ENCODE results near the gene PIGS.

Gene PIGS

DNA sequence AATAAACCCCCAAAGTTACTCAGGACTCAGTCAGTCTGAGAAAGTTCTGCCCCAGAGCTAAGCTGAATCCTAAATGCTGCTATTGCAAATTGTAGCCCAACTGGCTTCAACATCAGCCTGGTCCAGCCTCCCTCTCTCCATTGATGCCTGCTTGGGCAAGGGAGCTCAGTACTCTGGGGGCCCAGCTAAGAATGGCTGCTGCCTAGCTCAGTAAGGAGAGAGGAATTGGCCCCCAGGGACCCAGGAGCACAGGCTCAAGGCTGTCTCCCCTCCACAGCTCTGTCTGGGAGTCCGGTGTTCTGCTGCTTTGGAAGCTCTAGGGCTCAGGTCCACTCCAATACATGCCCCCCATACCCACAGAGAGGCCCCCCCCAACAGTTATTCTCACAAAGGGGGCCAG, 20.5 kb downstream of the PIGS start:
- H3K4me3 ChIP-seq (ENCODE audit: low read depth, low read length): no peak overlapping the region
- no peak for TF ChIP-seq CTCF (IDR thresholded peaks at IDR 0.05; ENCODE audit: control insufficient read depth, extremely low read depth, insufficient read depth)
- DNase-seq (ENCODE audit: low read depth): no peak

GRCh38 chr17:28549236-28550132, 21.8 kb downstream of the PIGS start:
- DNase-seq (ENCODE audit: low read depth): no peak
- H3K4me3 ChIP-seq (ENCODE audit: low read depth, low read length): no peak overlapping the region
- no peak for TF ChIP-seq CTCF (IDR thresholded peaks at IDR 0.05; ENCODE audit: control insufficient read depth, extremely low read depth, insufficient read depth)

- no peak overlapping the region for H3K4me3 ChIP-seq (ENCODE audit: low read depth, low read length)
- TF ChIP-seq CTCF (IDR thresholded peaks at IDR 0.05; ENCODE audit: control insufficient read depth, extremely low read depth, insufficient read depth): no peak
- no peak for DNase-seq (ENCODE audit: low read depth)
Measured at GRCh38 chr17:28548417-28549130, 22.8 kb downstream of the PIGS start.

- DNase-seq (ENCODE audit: low read depth): no peak
- no peak overlapping the region for H3K4me3 ChIP-seq (ENCODE audit: low read depth, low read length)
- peak; percentile 90 for TF ChIP-seq CTCF (IDR thresholded peaks at IDR 0.05; ENCODE audit: control insufficient read depth, extremely low read depth, insufficient read depth)
Measured at GRCh38 chr17:28547623-28548416, 23.5 kb downstream of the PIGS start.

- no peak overlapping the region for H3K4me3 ChIP-seq (ENCODE audit: low read depth, low read length)
- TF ChIP-seq CTCF (IDR thresholded peaks at IDR 0.05; ENCODE audit: control insufficient read depth, extremely low read depth, insufficient read depth): no peak
- no peak for DNase-seq (ENCODE audit: low read depth)
Measured at GRCh38 chr17:28547096-28547622, 24.2 kb downstream of the PIGS start.

GRCh38 chr17:28545787-28546415, 25.4 kb downstream of the PIGS start:
- TF ChIP-seq CTCF (IDR thresholded peaks at IDR 0.05; ENCODE audit: control insufficient read depth, extremely low read depth, insufficient read depth): no peak
- no peak for DNase-seq (ENCODE audit: low read depth)
- no peak overlapping the region for H3K4me3 ChIP-seq (ENCODE audit: low read depth, low read length)
